GM10266 (cell line): Measurements from ENCODE around the gene CD300LF.

Experiments
- DNase-seq: peaks from one replicate; pipeline ENCODE4 v3.0.0; 2012; ENCODE audit errors: extremely low spot score
- CTCF ChIP-seq: IDR thresholded peaks from 2 replicates; pipeline ENCODE4 v1.5.1; 2012; ENCODE audit warnings: mild to moderate bottlenecking, low read depth; ENCODE audit not compliant: control insufficient read depth, insufficient read depth; ENCODE audit errors: missing control alignments

CD300LF gene

GRCh38 chr17:74740641-74741387, 28.1 kb upstream of the CD300LF start:
- DNase-seq: peak; percentile 3
- TF ChIP-seq CTCF: no peak

DNA sequence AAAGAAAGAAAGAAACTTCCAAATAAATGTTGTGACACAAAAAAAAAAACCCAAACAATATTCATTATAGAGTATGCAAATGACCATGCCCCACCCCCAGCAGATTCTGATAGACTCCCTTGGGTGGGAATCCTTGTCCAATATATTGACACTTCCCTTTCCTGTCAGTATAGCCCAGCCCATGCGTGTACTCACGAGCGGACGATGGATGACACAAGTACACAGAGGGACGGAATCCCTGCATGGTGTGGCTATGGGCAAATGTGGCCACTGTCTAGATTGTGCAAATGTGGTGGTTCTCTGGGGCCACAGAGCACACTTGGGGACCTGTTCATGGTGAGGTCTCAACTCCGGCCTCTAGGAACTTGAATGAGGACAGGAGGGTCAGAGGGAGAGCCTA, 27.4 kb upstream of the CD300LF start:
- TF ChIP-seq CTCF: no peak
- DNase-seq: peak; percentile 3

DNA sequence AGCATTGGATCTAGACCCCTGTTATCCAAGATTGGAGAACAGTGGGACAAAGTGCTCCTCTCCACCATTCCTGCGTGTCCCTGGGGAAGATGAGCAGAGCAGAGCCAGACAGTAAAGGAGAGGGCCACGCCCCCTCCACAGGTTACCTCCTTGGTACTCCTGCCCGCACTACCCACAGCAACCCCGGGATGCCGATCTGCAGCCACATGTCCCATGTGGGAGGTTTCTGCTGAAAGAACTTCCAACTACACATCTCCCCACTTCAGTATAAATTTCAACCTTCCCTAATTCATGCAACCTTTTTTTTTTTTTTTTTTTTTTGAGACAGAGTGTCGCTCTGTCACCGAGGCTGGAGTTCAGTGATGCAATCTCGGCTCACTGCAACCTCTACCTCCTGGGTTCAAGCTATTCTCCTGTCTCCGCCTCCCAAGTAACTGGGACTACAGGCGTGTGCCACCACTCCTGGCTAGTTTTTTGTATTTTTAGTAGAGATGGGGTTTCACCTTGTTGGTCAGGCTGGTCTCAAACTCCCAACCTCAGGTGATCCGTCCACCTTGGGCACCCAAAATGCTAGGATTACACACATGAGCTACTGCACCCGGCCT, 26.6 kb upstream of the CD300LF start:
- TF ChIP-seq CTCF: no peak
- peak; percentile 5 for DNase-seq

DNA sequence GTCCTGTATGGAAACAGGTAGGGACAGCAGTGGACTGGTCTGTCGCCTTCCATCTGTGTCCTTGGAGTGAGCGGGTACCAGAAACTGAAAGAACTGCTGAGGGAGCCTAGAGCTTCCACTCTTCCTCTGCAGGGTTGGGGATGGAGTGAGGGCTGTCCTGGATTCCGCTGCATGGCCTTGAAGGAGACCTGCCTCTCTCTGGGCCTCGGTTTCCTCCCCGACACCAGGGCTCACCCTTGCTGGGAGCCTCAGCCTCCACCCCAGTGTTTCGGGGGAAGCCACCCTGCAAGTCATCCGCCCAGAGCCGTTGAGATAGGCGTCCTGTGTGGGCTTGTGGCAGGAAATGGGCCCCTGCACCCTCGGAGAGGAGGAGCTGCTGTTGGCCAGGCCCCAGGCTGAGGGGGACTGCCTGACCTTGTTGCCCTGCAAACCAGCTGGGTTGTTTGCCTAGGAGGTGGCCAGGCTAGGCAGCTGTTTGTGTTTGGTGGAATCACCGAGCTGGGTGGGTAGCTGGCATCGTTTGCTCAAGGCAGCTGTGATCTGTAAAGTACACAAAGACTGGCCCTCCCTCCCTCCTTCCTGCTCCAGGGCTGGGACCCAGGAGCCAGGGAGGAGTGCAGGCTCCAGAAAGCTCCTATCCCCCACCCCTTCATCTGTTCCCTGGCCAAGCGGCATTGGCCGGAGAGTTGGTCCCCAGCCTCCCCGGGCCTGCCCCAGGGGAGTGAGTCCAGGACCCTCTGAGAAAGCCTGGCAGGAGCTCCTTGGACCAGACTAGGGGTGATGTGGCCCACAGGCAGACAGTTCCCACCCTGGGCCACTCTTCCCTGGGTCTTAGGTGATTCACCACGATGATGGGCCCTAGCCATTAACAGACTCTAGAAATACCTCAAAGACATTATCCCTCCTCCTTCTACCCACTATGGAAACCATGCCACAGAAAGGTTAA, 25.6 kb upstream of the CD300LF start:
- TF ChIP-seq CTCF: no peak
- DNase-seq: peak; percentile 89

DNA sequence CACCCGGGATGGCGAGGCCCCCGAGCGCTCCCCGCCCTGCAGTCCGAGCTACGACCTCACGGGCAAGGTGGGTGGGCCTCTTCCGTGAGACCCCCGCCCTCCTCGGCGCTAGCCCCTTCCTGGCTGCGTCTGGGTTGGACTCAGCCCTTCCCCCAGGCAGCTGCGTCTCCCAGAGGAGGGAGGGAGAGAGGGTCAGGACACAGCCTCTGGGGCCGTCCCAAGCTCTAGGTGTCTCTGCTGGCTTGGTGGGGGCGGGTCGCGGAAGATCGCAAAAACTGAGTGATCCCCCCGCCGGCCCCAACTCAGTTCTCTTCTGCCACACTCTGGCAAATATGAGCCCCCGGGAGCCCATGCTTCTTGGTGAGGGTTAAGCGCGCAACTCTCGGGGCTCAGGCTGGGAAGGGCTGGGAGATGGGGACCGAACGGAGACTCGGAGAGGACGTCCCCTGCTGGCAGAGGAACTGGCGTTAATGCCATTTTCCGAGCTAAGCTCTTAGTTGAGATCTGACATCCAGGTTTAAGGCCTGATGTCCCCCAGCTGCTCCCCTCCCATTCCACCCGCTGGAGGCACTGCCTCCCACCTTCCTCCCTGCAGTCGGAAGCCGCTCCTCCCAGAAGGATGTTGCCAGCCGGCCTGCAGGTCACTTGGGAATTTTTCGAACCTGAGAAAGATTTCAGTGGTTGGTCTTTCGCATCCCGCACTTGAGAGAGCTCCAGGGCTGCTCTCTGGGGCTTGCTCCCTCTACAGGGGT, 24.8 kb upstream of the CD300LF start:
- TF ChIP-seq CTCF: peak; percentile 63
- DNase-seq: peak; percentile 70

DNA sequence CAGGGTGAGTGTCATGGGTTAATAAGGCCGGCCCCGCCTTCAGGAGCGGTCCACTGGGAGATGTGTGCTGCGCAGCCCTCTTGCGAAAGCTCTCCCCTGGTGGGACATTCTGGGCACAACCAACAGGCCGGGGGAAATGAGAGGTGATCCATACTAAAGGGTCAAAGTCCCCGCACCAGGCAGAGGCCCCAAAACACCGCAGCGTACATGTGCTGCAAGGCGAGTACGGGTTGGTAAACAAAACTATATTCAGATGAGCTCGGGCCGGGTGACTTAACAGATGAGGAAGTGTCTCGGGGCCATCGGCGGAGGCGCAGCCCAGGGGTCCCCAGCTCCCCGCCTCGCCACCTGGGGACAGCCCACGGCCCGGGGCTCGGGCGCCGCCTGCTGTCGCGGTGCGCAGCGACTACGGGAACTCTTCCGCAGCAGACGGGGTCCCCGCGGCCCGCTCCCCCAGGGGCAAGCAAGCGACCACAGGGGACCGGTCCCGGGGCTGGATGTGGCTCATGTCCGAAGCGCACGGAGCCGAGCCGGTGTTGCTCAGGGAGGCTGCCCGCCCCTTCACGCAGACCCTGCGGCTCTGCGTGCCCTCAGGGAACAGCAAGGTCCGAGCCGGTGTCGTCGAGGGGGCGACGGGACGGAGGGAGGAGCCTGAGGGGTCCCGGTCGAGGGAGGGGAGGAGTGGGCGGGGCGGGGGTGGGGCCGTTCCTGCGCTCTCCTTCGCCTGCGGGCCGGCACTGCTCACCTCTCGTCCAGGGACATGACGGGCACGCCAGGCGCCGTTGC, 24.0 kb upstream of the CD300LF start, which contains the start of gene RAB37:
RAB37 (plus strand) TSS at position 744 of the 786 bp plus-strand sequence; CDS start at position 761, 17 bp downstream.
- peak; percentile 81 for TF ChIP-seq CTCF
- peak; percentile 67 for DNase-seq
